HG03432 (cell line): ENCODE data around the gene MCU.
"Not testable (repeated sequence)": the region's sequence is repeated elsewhere in the genome, so short reads cannot be mapped to it uniquely, and the experiment has no call there.

Experiments
- ATAC-seq: cut with Tn5 transposase; IDR thresholded peaks from one replicate; pipeline ENCODE4 v1.9.1; 2021; ENCODE audit warnings: mild to moderate bottlenecking, moderate library complexity; ENCODE audit not compliant: unreplicated experiment

The MCU gene

GRCh38 chr10:72685264-72685921 lies 6.5 kb upstream of the MCU start:
- ATAC-seq = no peak

GRCh38 chr10:72686430-72686829 lies 5.5 kb upstream of the MCU start:
- ATAC-seq = not testable (repeated sequence)

- ATAC-seq = no peak
These were observed 4.9 kb upstream of the MCU start for GRCh38 chr10:72687035-72687434.

GRCh38 chr10:72688208-72688651 lies 3.7 kb upstream of the MCU start:
- no peak for ATAC-seq

- no peak for ATAC-seq
These were observed 2.3 kb upstream of the MCU start for GRCh38 chr10:72689660-72690059.

GRCh38 chr10:72690071-72690755 lies 1.7 kb upstream of the MCU start:
- ATAC-seq = no peak

GRCh38 chr10:72691470-72691862 lies 477 bp upstream of the MCU start:
- no peak for ATAC-seq

- peak; percentile 29 for ATAC-seq
These were observed 726 bp downstream of the MCU start for GRCh38 chr10:72692744-72692993.

- ATAC-seq = no peak
These were observed 1.2 kb downstream of the MCU start for GRCh38 chr10:72692994-72693781.

- no peak for ATAC-seq
These were observed 2.8 kb downstream of the MCU start for GRCh38 chr10:72694476-72695369.

GRCh38 chr10:72695496-72695895 lies 3.6 kb downstream of the MCU start:
- ATAC-seq = no peak

GRCh38 chr10:72697716-72698115 lies 5.8 kb downstream of the MCU start:
- ATAC-seq = no peak

GRCh38 chr10:72702465-72702864 lies 10.5 kb downstream of the MCU start:
- not testable (repeated sequence) for ATAC-seq

GRCh38 chr10:72702868-72703581 lies 11.1 kb downstream of the MCU start:
- ATAC-seq = peak; percentile 82

- no peak for ATAC-seq
These were observed 12.2 kb downstream of the MCU start for GRCh38 chr10:72704117-72704516.

GRCh38 chr10:72709041-72709440 lies 17.1 kb downstream of the MCU start:
- no peak for ATAC-seq

- no peak for ATAC-seq
These were observed 20.2 kb downstream of the MCU start for GRCh38 chr10:72712136-72712535.

GRCh38 chr10:72719941-72720592 lies 28.1 kb downstream of the MCU start:
- ATAC-seq = no peak

- ATAC-seq = no peak
These were observed 29.1 kb downstream of the MCU start for GRCh38 chr10:72720814-72721660.
